WTC11 (cell line): Measurements from ENCODE around the gene PPHLN1. TPM values are rescaled to one million over a fixed set of nuclear protein-coding genes. Genes with fewer than 3 reads are reported as not detected.

ENCODE experiments used
- ATAC-seq: fragments of 200-7000 bp; cut with Tn5 transposase; 2 replicates; pipeline ENCODE4 v1.10.0; 2021; ENCODE audit warnings: mild to moderate bottlenecking, moderate library complexity
- CTCF ChIA-PET: fragments of 300-600 bp; sonication (Branson Sonifier 250); formaldehyde crosslinking; loops from one replicate; lab custom pipeline; 2021; ENCODE audit warnings: antibody characterized with exemption; lab: Charles Lee
- POLR2A ChIA-PET: fragments of 350-600 bp; sonication (Branson Sonifier 250); formaldehyde crosslinking; loops from one replicate; lab custom pipeline; 2021; ENCODE audit warnings: antibody characterized with exemption; lab: Charles Lee
- DNase-seq: peaks from one replicate; pipeline ENCODE4 v3.0.0; 2021; ENCODE audit warnings: low spot score
- H3K27ac Mint-ChIP-seq: 2 replicates; pipeline ENCODE4 v1.8.0; 2021; ENCODE audit warnings: mixed read lengths
- H3K27me3 Mint-ChIP-seq: 2 replicates; pipeline ENCODE4 v1.8.0; 2021; ENCODE audit warnings: low read depth, mild to moderate bottlenecking, moderate library complexity, mixed read lengths
- H3K36me3 Mint-ChIP-seq: 2 replicates; pipeline ENCODE4 v1.8.0; 2021; ENCODE audit warnings: mixed read lengths
- H3K4me1 Mint-ChIP-seq: 2 replicates; pipeline ENCODE4 v1.8.0; 2022; ENCODE audit warnings: mixed read lengths
- H3K4me3 Mint-ChIP-seq: 2 replicates; pipeline ENCODE4 v1.8.0; 2021; ENCODE audit warnings: mild to moderate bottlenecking, moderate library complexity, mixed read lengths
- H3K9me3 Mint-ChIP-seq: 2 replicates; pipeline ENCODE4 v1.8.0; 2021; ENCODE audit warnings: mixed read lengths
- ESRRA ChIP-seq: sonication (generic); formaldehyde crosslinking; IDR thresholded peaks from 2 replicates; pipeline ENCODE4 v1.8.1; 2022; ENCODE audit warnings: mild to moderate bottlenecking, missing genetic modification reagents, borderline replicate concordance
- HMGXB4 ChIP-seq: sonication (generic); formaldehyde crosslinking; IDR thresholded peaks from 2 replicates; pipeline ENCODE4 v1.8.1; 2023; ENCODE audit warnings: mild to moderate bottlenecking, moderate library complexity, missing genetic modification reagents
- IRF1 ChIP-seq: sonication (generic); formaldehyde crosslinking; IDR thresholded peaks from 2 replicates; pipeline ENCODE4 v1.8.0; 2023; ENCODE audit warnings: missing genetic modification reagents
- NR2C2 ChIP-seq: sonication (generic); formaldehyde crosslinking; IDR thresholded peaks from 2 replicates; pipeline ENCODE4 v1.8.0; 2022; ENCODE audit warnings: mild to moderate bottlenecking, missing genetic modification reagents
- SP1 ChIP-seq: sonication (generic); formaldehyde crosslinking; conservative IDR thresholded peaks from 2 replicates; pipeline ENCODE4 v1.8.1; 2022; ENCODE audit warnings: missing genetic modification reagents
- ZNF281 ChIP-seq: sonication (generic); formaldehyde crosslinking; IDR thresholded peaks from 2 replicates; pipeline ENCODE4 v1.8.0; 2023; ENCODE audit warnings: mild to moderate bottlenecking, missing genetic modification reagents
- ZSCAN18 ChIP-seq: fragments of 250-450 bp; sonication (Bioruptor Pico); IDR thresholded peaks from 2 replicates; pipeline ENCODE4 v2.1.2; 2022; ENCODE audit warnings: mild to moderate bottlenecking, moderate library complexity
- total RNA-seq: library from RNA; stranded (reverse); gene quantifications from 3 replicates; pipeline ENCODE4 v1.2.3, GENCODE V29; 2021
- TF ChIP-seq, protein P1 (sequence below): sonication (generic); formaldehyde crosslinking; IDR thresholded peaks from 2 replicates; pipeline ENCODE4 v1.8.0; 2022; ENCODE audit warnings: mild to moderate bottlenecking, missing genetic modification reagents
- TF ChIP-seq, protein P2 (sequence below): sonication (generic); formaldehyde crosslinking; IDR thresholded peaks from 2 replicates; pipeline ENCODE4 v1.8.1; 2022; ENCODE audit warnings: low read depth, missing genetic modification reagents, borderline replicate concordance

The PPHLN1 gene
- total RNA-seq, 1 experiment from 2014 or later, result 61.1 TPM

DNA sequence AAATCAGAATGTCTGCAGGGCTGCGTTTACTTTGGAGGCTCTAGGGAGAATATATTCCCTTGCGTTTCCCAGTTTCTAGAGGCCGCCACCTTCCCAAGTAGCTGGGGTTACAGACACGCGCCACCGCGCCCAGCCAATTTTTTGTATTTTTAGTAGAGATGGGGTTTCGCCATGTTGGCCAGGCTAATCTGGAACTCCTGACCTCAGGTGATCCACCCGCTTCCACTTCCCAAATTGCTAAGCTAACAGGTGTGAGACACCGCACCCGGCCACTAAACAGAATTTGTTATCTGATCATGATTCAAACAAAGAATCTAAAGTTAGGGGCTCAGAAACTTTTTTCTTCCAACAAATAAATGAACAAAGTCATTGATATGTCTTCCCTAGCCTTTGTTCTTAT lies 114.6 kb downstream of the PPHLN1 start:
- H3K4me3 Mint-ChIP-seq, result no peak overlapping the region
- peaks cover 50% of the 10 kb centered on the region for H3K4me1 Mint-ChIP-seq
- H3K9me3 Mint-ChIP-seq, result peaks cover 12% of the 10 kb centered on the region
- H3K27me3 Mint-ChIP-seq, result no peaks in the 10 kb centered on the region; the same call in 1 of the 2 replicates
- POLR2A ChIA-PET, result no interaction called here
- TF ChIP-seq, protein P1, sequence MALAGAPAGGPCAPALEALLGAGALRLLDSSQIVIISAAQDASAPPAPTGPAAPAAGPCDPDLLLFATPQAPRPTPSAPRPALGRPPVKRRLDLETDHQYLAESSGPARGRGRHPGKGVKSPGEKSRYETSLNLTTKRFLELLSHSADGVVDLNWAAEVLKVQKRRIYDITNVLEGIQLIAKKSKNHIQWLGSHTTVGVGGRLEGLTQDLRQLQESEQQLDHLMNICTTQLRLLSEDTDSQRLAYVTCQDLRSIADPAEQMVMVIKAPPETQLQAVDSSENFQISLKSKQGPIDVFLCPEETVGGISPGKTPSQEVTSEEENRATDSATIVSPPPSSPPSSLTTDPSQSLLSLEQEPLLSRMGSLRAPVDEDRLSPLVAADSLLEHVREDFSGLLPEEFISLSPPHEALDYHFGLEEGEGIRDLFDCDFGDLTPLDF, result no peak
- no peak for TF ChIP-seq HMGXB4 (CRISPR knock-in tag)
- TF ChIP-seq, protein P2, sequence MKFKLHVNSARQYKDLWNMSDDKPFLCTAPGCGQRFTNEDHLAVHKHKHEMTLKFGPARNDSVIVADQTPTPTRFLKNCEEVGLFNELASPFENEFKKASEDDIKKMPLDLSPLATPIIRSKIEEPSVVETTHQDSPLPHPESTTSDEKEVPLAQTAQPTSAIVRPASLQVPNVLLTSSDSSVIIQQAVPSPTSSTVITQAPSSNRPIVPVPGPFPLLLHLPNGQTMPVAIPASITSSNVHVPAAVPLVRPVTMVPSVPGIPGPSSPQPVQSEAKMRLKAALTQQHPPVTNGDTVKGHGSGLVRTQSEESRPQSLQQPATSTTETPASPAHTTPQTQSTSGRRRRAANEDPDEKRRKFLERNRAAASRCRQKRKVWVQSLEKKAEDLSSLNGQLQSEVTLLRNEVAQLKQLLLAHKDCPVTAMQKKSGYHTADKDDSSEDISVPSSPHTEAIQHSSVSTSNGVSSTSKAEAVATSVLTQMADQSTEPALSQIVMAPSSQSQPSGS (CRISPR knock-in tag), result no peak
- TF ChIP-seq ZNF281 (CRISPR knock-in tag), result no peak
- TF ChIP-seq ESRRA, result no peak
- TF ChIP-seq NR2C2 (CRISPR knock-in tag), result no peak
- TF ChIP-seq ZSCAN18, result no peak
- TF ChIP-seq, all 79 proteins: peak for 0
- CTCF ChIA-PET, result no interaction called here
- Mint-ChIP-seq H3K36me3 (peaks cover 30% of the 10 kb centered on the region), H3K27ac (peak overlapping the region; percentile 40; the same call in 1 of the 2 replicates)
- DNase-seq (no peak), ATAC-seq (no peak)

- H3K27me3 Mint-ChIP-seq, result no peaks in the 10 kb centered on the region; the same call in 1 of the 2 replicates
- no peak for DNase-seq
- H3K27ac Mint-ChIP-seq, result peak overlapping the region; percentile 80
- H3K36me3 Mint-ChIP-seq, result peaks cover 32% of the 10 kb centered on the region
- peak; percentile 50 for ATAC-seq
- no peak overlapping the region for H3K4me3 Mint-ChIP-seq
- ChIA-PET POLR2A (interaction anchor here (0.6 to 0.8 kb wide), 2 partner anchors 17 to 428 kb away, joined by 3 to 5 read pairs; no protein-coding TSS in a partner anchor), CTCF (interaction anchor here (0.9 to 1.2 kb wide), 3 partner anchors 70 to 128 kb away, joined by 4 to 7 read pairs (median 4); no protein-coding TSS in a partner anchor)
- H3K4me1 Mint-ChIP-seq, result peaks cover 66% of the 10 kb centered on the region
- TF ChIP-seq IRF1 (CRISPR knock-in tag) (no peak), ZNF281 (CRISPR knock-in tag) (no peak), SP1 (CRISPR knock-in tag) (no peak)
- peaks cover 12% of the 10 kb centered on the region for H3K9me3 Mint-ChIP-seq
Observed at GRCh38 chr12:42442311-42442759, 116.4 kb downstream of the PPHLN1 start.
